GM21367 (cell line): ENCODE results near the gene ITGB4.

Experiments used
- ATAC-seq: cut with Tn5 transposase; IDR thresholded peaks from one replicate; pipeline ENCODE4 v1.9.1; 2021; ENCODE audit not compliant: unreplicated experiment

The ITGB4 gene

DNA sequence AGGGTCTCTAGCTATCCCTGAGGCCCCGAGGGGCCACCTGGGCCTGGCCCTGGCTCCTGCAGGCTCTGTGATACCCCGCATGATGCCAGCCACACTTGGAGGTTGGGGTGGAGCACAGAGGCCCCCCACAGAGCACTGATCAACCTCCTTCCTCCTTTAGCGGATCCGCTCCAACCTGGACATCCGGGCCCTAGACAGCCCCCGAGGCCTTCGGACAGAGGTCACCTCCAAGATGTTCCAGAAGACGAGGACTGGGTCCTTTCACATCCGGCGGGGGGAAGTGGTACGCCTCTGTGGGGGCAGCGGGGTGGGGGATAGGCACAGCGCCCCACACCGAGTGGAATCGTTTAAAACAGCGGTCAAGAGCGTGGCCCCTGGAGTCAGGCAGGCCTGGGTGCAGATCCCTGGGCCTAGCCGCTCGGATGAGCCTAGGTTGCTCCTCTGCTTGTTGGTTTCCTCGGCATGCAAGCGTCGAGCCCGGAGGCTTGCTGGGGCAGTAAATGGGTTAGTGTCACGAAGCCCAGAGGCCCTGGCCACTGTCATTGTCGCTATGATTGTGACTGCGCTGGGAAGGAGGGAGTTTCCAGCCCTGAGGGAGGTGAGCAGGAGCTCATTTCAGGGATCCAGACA, 9.9 kb downstream of the ITGB4 start:
- ATAC-seq, result no peak

DNA sequence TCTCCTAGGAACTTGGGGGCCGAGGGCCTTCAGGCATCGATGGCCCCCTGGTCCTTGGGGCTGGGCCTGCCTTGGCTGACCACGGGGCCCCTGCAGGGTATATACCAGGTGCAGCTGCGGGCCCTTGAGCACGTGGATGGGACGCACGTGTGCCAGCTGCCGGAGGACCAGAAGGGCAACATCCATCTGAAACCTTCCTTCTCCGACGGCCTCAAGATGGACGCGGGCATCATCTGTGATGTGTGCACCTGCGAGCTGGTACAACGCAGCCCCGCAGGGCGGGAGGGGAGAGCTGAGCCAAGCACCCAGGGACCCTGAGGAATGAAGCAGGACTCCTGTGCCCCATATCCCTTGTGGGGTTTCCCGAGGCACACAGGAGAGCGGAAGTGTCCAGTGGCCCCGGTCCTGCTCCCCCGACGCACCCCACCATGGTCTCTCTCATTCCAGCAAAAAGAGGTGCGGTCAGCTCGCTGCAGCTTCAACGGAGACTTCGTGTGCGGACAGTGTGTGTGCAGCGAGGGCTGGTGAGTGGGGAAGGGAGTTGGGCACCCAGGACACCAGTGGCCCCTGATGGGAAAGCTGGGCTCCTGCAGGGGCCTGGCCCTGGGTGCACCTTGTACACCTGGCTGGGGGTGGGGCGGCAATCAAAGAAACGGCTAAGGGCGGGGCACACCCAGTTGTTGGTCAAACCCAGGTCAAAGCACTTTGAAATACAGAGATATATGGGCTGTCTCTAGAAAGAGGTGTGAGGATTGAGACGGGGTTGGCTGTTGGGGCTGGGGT, 10.6 kb downstream of the ITGB4 start:
- no peak for ATAC-seq

DNA sequence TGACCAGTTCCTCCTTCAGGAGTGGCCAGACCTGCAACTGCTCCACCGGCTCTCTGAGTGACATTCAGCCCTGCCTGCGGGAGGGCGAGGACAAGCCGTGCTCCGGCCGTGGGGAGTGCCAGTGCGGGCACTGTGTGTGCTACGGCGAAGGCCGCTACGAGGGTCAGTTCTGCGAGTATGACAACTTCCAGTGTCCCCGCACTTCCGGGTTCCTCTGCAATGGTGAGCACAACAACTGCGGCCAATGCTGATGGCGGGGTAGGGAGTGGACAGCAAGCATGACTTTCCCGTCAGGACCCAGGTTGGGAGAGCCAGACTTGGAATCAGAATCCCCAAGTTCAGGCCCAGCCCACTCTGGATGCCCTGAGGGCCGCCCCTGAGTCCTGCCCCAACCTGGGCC, 12.2 kb downstream of the ITGB4 start:
- no peak for ATAC-seq

DNA sequence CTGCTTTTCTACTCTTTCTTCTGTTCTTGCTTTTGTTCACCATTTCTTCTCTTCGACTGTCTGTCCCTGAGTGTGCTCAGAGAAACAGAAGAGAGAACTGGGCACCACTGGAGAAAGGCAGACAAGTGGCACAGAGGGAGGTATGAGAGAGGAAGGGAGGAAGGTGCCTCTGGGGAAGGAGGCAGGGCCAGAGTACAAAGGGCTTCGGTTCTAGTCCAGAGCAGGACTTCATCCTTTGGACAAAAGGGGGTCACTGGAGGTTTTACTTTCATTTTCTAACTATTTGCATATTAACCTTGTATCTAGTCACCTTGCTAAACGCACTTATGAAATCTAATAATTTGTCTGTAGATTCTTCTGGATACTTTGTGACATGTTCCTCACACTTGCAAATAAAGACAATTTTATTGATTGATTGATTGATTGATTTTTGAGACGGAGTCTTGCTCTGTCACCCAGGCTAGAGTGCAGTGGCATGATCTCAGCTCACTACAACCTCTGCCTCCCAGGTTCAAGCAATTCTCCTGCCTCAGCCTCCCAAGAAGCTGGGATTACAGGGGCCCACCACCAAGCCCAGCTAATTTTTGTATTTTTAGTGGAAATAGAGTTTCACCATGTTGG, 13.5 kb downstream of the ITGB4 start:
- no peak for ATAC-seq

DNA sequence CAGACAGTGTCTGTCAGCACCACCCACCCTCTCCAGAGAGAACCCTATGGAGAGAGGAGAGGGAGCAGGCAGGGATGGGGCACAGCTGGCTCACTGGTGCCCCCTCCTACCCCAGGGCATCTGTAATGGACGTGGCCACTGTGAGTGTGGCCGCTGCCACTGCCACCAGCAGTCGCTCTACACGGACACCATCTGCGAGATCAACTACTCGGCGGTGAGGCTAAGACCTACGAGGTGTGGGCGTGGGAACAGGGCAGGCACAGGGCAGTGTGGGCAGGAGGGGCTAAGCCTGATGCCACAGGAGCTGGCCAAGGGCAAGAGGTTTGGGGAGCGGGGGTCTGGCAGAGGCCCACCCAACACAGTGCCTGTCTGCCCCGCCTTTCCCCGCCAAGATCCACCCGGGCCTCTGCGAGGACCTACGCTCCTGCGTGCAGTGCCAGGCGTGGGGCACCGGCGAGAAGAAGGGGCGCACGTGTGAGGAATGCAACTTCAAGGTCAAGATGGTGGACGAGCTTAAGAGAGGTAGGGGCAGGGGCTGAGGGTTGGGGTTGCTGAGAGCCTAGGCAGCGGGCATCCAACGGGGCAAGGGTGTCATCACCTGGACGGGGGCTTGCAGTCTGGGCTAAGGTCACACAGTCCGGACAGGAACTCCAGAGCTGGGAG, 15.0 kb downstream of the ITGB4 start:
- ATAC-seq, result no peak

DNA sequence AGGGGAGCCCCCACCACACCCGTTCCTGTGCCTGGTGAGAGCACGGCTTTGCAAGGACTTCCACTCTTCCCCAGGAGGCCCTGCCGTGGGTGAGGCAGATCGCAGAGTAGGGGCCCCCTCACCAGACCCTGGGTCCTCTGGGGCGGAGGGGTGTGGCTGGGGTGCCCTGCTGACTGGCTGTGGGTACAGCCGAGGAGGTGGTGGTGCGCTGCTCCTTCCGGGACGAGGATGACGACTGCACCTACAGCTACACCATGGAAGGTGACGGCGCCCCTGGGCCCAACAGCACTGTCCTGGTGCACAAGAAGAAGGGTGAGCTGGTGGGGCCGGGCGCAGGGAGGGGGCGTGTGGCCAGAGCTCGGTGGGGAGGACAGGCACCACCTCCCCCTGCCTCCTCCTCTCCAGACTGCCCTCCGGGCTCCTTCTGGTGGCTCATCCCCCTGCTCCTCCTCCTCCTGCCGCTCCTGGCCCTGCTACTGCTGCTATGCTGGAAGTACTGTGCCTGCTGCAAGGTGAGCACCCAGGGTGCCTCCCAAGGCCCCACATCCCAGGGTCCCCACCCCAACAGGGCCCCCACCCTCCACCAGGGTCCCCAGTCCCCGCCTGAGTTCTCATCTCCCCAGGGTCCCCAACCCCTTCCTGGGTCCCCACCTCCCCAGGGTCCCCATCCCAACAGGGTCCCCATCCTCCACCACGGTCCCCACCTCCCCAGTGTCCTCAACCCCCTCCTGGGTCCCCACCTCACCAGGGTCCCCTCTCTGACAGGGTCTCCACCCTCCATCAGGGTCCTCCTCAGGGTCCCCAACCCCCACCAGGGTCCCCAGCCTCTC, 16.1 kb downstream of the ITGB4 start:
- no peak for ATAC-seq

DNA sequence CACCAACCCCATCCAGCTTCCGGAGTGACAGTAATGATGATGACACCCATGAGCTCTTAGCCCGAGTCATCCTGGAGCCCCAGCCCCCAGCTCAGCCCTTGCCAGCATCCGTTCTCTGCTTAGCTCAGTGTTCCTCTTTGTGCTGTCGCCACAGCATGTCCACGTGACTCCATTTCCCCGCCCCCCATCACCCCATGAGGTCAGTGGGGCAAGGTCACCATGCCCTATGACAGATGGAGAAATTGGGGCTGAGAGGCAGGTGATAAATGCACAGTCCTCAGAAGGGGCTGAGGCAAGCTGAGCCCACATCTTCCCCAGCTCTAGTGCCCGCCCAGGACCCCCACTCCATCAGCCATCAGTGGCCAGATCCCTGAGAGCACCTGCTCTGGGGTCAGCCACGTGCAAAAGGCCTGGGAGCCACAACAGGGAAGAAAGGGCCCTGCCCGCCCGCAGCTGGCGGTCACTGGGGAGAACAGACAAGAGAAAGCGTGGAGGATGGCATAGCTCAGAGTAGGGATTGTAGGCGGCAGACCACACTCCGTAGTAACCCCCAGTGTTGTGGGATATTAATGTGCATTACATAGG, 17.1 kb downstream of the ITGB4 start:
- no peak for ATAC-seq

DNA sequence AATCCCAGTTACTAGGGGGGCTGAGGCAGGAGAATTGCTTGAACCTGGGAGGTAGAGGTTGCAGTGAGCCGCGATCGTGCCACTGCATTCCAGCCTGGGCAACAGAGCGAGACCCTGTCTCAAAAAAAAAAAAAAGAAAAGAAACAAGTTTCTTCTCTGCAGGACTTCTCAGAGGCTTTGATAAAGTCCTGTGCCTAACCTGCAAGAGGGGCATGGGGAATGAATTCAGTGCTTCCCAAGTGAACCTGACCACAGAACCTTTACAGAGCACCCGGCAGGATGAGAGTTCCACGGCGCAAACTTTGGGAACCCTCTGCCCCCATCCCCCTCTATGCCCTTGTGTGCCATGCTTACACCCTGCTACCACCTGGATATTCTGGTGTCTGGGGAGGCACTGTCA, 17.9 kb downstream of the ITGB4 start:
- ATAC-seq, result no peak

DNA sequence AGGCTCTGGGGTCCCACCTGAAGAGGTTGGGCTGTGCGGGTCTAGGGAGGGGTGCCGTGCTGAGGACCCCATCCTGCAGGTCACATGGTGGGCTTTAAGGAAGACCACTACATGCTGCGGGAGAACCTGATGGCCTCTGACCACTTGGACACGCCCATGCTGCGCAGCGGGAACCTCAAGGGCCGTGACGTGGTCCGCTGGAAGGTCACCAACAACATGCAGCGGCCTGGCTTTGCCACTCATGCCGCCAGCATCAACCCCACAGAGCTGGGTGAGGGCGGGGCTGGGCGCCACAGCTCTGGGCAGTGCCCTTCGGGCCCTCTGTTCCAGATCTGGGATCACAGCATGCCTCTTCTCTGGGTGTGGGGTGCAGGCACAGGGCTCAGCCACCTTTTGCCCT, 18.5 kb downstream of the ITGB4 start:
- no peak for ATAC-seq

DNA sequence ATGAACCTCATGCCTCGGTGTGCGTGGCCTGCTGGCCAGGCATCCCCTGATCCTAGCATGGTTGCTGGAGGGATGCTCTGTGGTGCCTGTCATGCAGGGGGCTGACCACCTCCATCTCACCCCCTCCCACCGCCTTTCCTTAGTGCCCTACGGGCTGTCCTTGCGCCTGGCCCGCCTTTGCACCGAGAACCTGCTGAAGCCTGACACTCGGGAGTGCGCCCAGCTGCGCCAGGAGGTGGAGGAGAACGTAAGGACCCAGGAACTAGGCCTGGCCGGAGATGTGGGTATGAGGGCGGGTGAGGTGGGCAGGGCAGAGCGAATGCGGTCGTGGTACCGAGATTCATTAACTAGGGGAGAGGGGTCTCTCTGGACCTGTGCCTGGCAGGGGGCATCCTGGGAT, 19.0 kb downstream of the ITGB4 start:
- ATAC-seq, result no peak

DNA sequence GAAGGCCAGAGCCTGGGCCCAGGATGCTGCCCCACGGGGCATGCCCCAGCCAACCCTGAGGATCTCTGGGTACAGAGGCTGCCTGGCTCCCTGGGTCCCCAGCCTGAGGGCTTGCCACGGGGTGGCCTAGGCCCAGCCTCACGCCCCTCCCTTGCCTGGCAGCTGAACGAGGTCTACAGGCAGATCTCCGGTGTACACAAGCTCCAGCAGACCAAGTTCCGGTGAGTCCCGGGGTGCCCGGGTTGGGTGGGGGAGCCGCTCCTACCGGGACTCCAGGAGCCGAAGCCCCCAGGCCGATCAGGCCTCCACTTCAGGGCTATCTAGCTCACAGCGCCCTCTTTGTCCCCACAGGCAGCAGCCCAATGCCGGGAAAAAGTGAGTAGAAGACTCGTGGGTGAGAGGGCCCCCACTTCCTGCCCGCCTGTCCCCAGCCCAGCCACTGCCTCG, 19.4 kb downstream of the ITGB4 start:
- no peak for ATAC-seq

DNA sequence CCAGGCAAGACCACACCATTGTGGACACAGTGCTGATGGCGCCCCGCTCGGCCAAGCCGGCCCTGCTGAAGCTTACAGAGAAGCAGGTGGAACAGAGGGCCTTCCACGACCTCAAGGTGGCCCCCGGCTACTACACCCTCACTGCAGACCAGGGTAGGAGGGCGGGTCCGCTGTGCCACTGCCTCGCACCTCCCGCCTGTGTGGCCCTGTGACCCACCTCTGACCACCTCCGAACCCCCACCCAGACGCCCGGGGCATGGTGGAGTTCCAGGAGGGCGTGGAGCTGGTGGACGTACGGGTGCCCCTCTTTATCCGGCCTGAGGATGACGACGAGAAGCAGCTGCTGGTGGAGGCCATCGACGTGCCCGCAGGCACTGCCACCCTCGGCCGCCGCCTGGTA, 21.1 kb downstream of the ITGB4 start:
- no peak for ATAC-seq

DNA sequence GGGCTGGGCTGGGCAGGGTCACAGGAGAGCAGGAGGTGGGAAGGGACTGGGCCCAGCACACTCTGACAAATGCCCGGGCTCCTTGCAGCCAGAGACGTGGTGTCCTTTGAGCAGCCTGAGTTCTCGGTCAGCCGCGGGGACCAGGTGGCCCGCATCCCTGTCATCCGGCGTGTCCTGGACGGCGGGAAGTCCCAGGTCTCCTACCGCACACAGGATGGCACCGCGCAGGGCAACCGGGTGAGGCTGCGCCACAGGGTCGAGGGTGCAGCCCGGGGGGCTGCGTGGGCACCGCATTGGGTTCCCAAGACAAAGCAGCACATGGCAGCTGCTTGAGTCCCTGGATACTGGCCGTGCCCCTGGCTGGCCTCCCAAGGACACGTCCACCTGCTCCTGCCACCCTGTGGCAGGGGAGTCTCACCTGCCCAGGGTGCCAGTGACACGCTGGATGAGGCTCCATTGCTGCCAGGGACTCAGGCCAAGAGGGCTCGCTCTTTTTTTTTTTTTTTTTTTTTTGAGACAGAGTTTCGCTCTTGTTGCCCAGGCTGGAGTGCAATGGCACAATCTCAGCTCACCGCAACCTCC, 22.5 kb downstream of the ITGB4 start:
- ATAC-seq, result no peak

DNA sequence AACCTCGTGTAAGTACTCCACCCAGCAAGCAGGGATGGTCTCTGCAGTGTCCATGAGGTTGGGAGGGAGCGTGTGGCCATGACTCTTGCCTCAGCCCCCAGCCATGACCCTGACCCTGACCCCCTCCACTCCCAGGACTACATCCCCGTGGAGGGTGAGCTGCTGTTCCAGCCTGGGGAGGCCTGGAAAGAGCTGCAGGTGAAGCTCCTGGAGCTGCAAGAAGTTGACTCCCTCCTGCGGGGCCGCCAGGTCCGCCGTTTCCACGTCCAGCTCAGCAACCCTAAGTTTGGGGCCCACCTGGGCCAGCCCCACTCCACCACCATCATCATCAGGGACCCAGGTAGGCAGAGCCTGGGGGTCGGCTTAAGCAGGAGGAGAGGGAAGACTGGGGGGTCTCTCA, 27.4 kb downstream of the ITGB4 start:
- no peak for ATAC-seq

DNA sequence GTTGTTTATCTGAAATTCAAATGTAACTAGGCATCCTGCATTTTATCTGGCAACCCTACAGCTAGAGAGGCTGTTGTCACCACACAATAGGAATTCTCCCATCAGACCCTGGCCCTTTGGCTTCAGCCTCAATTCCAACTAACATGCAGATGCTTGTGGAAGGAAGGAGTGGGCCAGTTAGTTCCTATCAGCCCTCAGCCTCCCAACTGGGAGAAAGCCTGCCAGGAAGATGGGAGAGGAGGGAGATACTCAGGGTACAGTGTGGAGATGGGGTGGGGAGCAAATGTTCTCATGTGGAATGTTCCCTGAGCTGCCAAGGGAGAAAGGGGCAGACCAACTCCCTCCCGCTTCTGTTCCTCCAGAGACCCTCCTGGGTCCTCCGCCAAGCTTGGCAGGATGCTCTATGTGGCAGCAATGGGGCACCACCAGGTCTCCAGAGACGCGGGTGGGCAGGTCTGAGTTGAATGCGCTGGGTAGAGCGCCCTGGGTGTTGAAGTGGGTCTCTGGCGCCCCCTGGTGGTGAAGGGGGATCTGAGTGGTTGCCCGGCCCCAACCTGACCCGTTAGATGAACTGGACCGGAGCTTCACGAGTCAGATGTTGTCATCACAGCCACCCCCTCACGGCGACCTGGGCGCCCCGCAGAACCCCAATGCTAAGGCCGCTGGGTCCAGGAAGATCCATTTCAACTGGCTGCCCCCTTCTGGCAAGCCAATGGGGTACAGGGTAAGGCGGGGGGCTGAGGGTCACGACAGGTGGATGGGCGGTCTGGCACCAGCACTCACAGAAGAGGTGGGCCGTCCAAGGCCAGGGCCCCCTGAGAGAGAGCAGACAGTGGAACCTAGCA, 28.5 kb downstream of the ITGB4 start:
- no peak for ATAC-seq

DNA sequence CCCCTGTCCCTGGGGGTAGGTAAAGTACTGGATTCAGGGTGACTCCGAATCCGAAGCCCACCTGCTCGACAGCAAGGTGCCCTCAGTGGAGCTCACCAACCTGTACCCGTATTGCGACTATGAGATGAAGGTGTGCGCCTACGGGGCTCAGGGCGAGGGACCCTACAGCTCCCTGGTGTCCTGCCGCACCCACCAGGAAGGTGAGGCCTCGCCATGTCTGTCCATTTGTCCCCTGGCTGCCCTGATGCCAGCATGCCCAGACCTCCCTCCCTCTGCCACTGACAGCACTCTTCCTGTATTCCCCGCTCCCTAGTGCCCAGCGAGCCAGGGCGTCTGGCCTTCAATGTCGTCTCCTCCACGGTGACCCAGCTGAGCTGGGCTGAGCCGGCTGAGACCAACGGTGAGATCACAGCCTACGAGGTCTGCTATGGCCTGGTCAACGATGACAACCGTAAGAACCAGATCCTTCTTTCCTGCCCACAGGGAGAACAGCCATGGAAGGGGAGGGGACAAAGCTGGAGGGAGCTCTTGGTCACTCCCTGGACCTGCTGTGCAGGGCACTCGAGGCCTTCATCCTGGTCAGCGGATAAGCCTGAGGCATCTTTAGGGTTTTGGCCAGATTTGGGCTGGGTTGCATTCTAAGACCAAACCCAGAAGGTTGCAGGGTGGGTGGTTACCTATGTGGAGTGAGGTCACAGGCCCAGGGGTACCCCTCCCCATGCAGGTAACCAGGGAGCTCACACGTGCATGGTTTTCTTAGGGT, 29.6 kb downstream of the ITGB4 start:
- no peak for ATAC-seq

DNA sequence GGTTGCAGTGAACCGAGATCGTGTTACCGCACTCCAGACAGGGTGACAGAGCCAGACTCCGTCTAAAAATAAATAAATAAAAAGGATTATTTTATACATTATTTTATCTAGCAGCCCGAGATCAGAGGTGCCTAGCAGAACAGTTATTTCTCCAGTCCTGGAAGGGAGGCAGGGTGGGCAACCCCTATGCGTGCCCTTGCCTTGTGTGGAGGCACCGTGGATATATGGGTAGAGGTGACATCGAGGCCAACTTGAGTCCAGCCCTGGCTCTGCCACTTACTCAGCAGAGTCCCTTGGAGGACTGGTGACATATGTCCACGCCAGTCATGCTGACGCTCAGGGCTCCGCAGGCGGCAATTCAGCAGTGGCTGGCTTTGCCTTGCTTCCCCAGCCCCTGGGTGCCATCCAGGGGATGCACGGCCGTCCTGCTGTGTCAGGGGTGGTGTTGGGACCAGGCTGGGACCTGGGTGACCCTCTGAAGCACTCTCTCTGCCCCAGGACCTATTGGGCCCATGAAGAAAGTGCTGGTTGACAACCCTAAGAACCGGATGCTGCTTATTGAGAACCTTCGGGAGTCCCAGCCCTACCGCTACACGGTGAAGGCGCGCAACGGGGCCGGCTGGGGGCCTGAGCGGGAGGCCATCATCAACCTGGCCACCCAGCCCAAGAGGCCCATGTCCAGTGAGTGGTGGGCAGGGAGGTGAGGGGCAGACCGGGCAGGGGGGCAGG, 30.6 kb downstream of the ITGB4 start:
- no peak for ATAC-seq

DNA sequence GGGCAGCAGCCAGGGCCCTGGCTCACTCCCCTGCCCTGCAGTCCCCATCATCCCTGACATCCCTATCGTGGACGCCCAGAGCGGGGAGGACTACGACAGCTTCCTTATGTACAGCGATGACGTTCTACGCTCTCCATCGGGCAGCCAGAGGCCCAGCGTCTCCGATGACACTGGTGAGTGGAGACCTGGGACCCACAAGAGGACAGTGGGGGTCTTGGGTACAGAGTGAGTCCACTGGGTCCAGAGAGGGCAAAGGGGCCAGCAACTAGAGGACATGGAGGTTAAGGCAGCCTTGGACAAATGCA, 31.1 kb downstream of the ITGB4 start:
- ATAC-seq, result no peak
